ENCODE results near the gene SLCO1B1. TPM values are rescaled to one million over a fixed set of nuclear protein-coding genes. Genes with fewer than 3 reads are reported as not detected.
"Not testable (repeated sequence)": the region's sequence is repeated elsewhere in the genome, so short reads cannot be mapped to it uniquely, and the experiment has no call there.

Gene SLCO1B1
- under 1 TPM in 2 of 4 donors, not detected in 2; 0.16 to 0.47 TPM for total RNA-seq

GRCh38 chr12:21130998-21131397 is at the start of gene SLCO1B1:
SLCO1B1 (plus strand) TSS chr12:21131194; CDS start chr12:21141575, 10,381 bp downstream.
- intact Hi-C loops (cut with DNase I; ENCODE audit: low total_unique reads) = no loop called here

GRCh38 chr12:21084753-21085152 is 46.2 kb upstream of the SLCO1B1 start:
- H3K4me1 ChIP-seq; H3K9me3 ChIP-seq; H3K27ac ChIP-seq; H3K4me3 ChIP-seq; H3K27me3 ChIP-seq; intact Hi-C loops (cut with DNase I; ENCODE audit: low total_unique reads); ATAC-seq; in situ Hi-C loops (cut with MboI; ENCODE audit: low sequenced_read_pairs in 4 of 4); H3K36me3 ChIP-seq; DNase-seq: not testable (repeated sequence)

More at GRCh38 chr12:21130998-21131397, at the start of gene SLCO1B1:
- Histone ChIP-seq H3K9me3 (no peaks in the 10 kb centered on the region), H3K27ac (no peak within 1 kb of the TSS), H3K4me1 (no peaks in the 10 kb centered on the region), H3K36me3 (no peaks in the 10 kb centered on the region), H3K4me3 (no peak within 1 kb of the TSS), H3K27me3 (no peaks in the 10 kb centered on the region)
- DNase-seq (no peak), ATAC-seq (no peak)
- TF ChIP-seq, protein P1, sequence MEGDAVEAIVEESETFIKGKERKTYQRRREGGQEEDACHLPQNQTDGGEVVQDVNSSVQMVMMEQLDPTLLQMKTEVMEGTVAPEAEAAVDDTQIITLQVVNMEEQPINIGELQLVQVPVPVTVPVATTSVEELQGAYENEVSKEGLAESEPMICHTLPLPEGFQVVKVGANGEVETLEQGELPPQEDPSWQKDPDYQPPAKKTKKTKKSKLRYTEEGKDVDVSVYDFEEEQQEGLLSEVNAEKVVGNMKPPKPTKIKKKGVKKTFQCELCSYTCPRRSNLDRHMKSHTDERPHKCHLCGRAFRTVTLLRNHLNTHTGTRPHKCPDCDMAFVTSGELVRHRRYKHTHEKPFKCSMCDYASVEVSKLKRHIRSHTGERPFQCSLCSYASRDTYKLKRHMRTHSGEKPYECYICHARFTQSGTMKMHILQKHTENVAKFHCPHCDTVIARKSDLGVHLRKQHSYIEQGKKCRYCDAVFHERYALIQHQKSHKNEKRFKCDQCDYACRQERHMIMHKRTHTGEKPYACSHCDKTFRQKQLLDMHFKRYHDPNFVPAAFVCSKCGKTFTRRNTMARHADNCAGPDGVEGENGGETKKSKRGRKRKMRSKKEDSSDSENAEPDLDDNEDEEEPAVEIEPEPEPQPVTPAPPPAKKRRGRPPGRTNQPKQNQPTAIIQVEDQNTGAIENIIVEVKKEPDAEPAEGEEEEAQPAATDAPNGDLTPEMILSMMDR (IDR thresholded peaks at IDR 0.05 in 4 of 5, conservative IDR thresholded peaks at IDR 0.05 in 1 of 5) = no peak
- TF ChIP-seq POLR2A (IDR thresholded peaks at IDR 0.05) = no peak
- in situ Hi-C loops (cut with MboI; ENCODE audit: low sequenced_read_pairs in 4 of 4) = no loop called here

DNA sequence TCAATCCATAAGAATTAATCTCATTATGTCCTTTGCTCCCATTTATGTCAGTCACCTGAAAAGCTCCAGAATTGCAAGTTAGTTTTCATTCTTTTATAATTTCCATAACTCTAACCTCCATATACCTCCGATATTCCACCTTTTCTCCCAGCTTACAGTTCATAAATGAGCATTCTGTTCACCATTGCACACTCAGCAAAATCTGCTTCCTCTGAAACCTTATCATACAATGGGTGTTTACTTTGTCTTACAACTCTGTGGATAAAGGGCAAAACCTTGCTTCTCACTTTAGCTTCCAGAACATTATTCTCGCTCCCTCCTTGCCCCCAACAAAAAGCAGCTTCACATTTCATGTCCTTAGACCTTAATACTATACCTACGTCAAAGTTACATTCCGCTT is 19.3 kb upstream of the SLCO1B1 start:
- H3K27me3 ChIP-seq = no peaks in the 10 kb centered on the region
- TF ChIP-seq, protein P1 (IDR thresholded peaks at IDR 0.05 in 4 of 5, conservative IDR thresholded peaks at IDR 0.05 in 1 of 5) = no peak
- H3K36me3 ChIP-seq = no peaks in the 10 kb centered on the region
- H3K4me3 ChIP-seq = no peak overlapping the region
- intact Hi-C loops (cut with DNase I; ENCODE audit: low total_unique reads) = no loop called here
- no peaks in the 10 kb centered on the region for H3K4me1 ChIP-seq
- H3K27ac ChIP-seq = no peak overlapping the region
- DNase-seq (no peak), ATAC-seq (no peak)
- no peaks in the 10 kb centered on the region for H3K9me3 ChIP-seq
- in situ Hi-C loops (cut with MboI; ENCODE audit: low sequenced_read_pairs in 4 of 4) = no loop called here

GRCh38 chr12:21113266-21113665 is 17.7 kb upstream of the SLCO1B1 start:
- intact Hi-C loops (cut with DNase I; ENCODE audit: low total_unique reads) = no loop called here
- Histone ChIP-seq H3K36me3 (no peaks in the 10 kb centered on the region), H3K4me1 (no peaks in the 10 kb centered on the region), H3K9me3 (no peaks in the 10 kb centered on the region), H3K27me3 (no peaks in the 10 kb centered on the region), H3K4me3 (no peak overlapping the region), H3K27ac (no peak overlapping the region)
- no peak for ATAC-seq
- DNase-seq = no peak
- no peak for TF ChIP-seq POLR2A (IDR thresholded peaks at IDR 0.05)
- TF ChIP-seq, protein P1 (IDR thresholded peaks at IDR 0.05 in 4 of 5, conservative IDR thresholded peaks at IDR 0.05 in 1 of 5) = no peak
- in situ Hi-C loops (cut with MboI; ENCODE audit: low sequenced_read_pairs in 4 of 4) = no loop called here

GRCh38 chr12:21117995-21118394 is 13.0 kb upstream of the SLCO1B1 start:
- Histone ChIP-seq H3K4me1 (no peaks in the 10 kb centered on the region), H3K4me3 (no peak overlapping the region)
- intact Hi-C loops (cut with DNase I; ENCODE audit: low total_unique reads) = no loop called here

More at GRCh38 chr12:21117995-21118394, 13.0 kb upstream of the SLCO1B1 start:
- in situ Hi-C loops (cut with MboI; ENCODE audit: low sequenced_read_pairs in 4 of 4) = no loop called here
- ATAC-seq (no peak), DNase-seq (no peak)
- no peaks in the 10 kb centered on the region for H3K36me3 ChIP-seq
- H3K9me3 ChIP-seq = no peaks in the 10 kb centered on the region
- no peak for TF ChIP-seq POLR2A (IDR thresholded peaks at IDR 0.05)
- TF ChIP-seq, protein P1 (IDR thresholded peaks at IDR 0.05 in 4 of 5, conservative IDR thresholded peaks at IDR 0.05 in 1 of 5) = no peak
- no peak overlapping the region for H3K27ac ChIP-seq
- H3K27me3 ChIP-seq = no peaks in the 10 kb centered on the region

Data from gastrocnemius medialis (tissue), 4 donors.